GM12878 (cell line): ENCODE measurements around the gene DPF3.

Experiments used
- CTCF ChIP-seq, 3 experiments: IDR thresholded peaks in 2 of 3; conservative IDR thresholded peaks in 1 of 3; 2 replicates each; pipeline ENCODE4 v1.5.1; 2011; ENCODE audit warnings: low read depth in 3 of 3, low read length in 3 of 3, mild to moderate bottlenecking in 3 of 3, control low read depth in 2 of 3, moderate library complexity in 2 of 3, inconsistent platforms in 1 of 3, mixed read lengths in 1 of 3; ENCODE audit not compliant: control insufficient read depth in 2 of 3, insufficient read depth in 1 of 3; ENCODE audit errors: extremely low read depth in 1 of 3
- EZH2 ChIP-seq: IDR thresholded peaks from 2 replicates; pipeline ENCODE4 v1.6.1; 2012; ENCODE audit warnings: low read depth, mild to moderate bottlenecking, control low read depth, inconsistent platforms, low read length, borderline replicate concordance; ENCODE audit not compliant: control insufficient read depth
- FOS ChIP-seq: IDR thresholded peaks from 3 replicates; pipeline ENCODE4 v1.6.1; 2011; ENCODE audit warnings: borderline replicate concordance; ENCODE audit not compliant: insufficient read length; ENCODE audit errors: extremely low read depth
- POLR2A ChIP-seq: IDR thresholded peaks from 2 replicates; pipeline ENCODE4 v1.6.1; 2011; ENCODE audit warnings: low read depth, mild to moderate bottlenecking, low read length
- SREBF2 ChIP-seq: IDR thresholded peaks from 2 replicates; pipeline ENCODE4 v1.6.1; 2012; ENCODE audit warnings: mild to moderate bottlenecking, low read length
- SUZ12 ChIP-seq: fragments of 200-600 bp; sonication (generic); IDR thresholded peaks from one replicate; pipeline ENCODE4 v1.6.1; 2018; ENCODE audit warnings: antibody characterized with exemption, mild to moderate bottlenecking; ENCODE audit not compliant: unreplicated experiment
- ZBTB33 ChIP-seq: fragments of 450-650 bp; IDR thresholded peaks from 2 replicates; pipeline ENCODE4 v1.6.1; 2017; ENCODE audit warnings: mild to moderate bottlenecking

GRCh38 chr14:72644038-72644437, 249.9 kb downstream of the DPF3 start:
- no peak for TF ChIP-seq SREBF2
- TF ChIP-seq ZBTB33: no peak
- TF ChIP-seq SUZ12: no peak
- TF ChIP-seq EZH2: no peak
- no peak for TF ChIP-seq POLR2A
- TF ChIP-seq CTCF (IDR thresholded peaks at IDR 0.05 in 2 of 3, conservative IDR thresholded peaks at IDR 0.05 in 1 of 3; ENCODE audit: control insufficient read depth in 2 of 3, extremely low read depth in 1 of 3, insufficient read depth in 1 of 3, low read depth in 3 of 3, low read length in 3 of 3): no peak
- no peak for TF ChIP-seq FOS
